Kasumi-1 (cell line): ENCODE results near the gene GSTP1.
A peak's percentile ranks its signal among the peaks of the same experiment; 100 is the strongest.
"Not testable (repeated sequence)": the region's sequence is repeated elsewhere in the genome, so short reads cannot be mapped to it uniquely, and the experiment has no call there.

Source experiments
- DNase-seq, 2 experiments: peaks; one replicate each; lab custom pipeline; 2025; lab: John Stamatoyannopoulos, UW

The GSTP1 gene

GRCh38 chr11:67597458-67597857 is 13.8 kb downstream of the GSTP1 start:
- DNase-seq: not testable (repeated sequence)

- not testable (repeated sequence) for DNase-seq
Measured at GRCh38 chr11:67597963-67598362, 14.4 kb downstream of the GSTP1 start.

- DNase-seq: no peak
Measured at GRCh38 chr11:67599149-67599548, 15.5 kb downstream of the GSTP1 start.

- DNase-seq: peak; percentile 30 to 39
Measured at GRCh38 chr11:67600324-67601029, 16.9 kb downstream of the GSTP1 start.

GRCh38 chr11:67601098-67601497 is 17.5 kb downstream of the GSTP1 start:
- no peak for DNase-seq

DNA sequence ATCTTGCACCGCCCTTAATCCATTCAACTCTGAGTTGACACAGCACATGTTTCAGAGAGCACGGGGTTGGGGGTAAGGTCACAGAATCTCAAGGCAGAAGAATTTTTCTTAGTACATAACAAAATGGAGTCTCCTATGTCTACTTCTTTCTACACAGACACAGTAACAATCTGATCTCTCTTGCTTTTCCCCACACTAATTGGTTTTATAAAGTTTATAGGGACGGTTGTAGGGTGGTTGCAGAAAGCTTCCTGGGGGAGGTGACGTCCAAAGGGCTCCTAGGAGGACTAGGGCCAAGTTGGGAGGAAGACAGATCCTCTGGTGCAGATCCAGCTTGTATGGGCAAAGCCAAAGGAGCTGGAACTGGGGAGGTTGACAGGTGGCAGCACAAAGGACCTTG is 20.5 kb downstream of the GSTP1 start:
- not testable (repeated sequence) for DNase-seq

DNA sequence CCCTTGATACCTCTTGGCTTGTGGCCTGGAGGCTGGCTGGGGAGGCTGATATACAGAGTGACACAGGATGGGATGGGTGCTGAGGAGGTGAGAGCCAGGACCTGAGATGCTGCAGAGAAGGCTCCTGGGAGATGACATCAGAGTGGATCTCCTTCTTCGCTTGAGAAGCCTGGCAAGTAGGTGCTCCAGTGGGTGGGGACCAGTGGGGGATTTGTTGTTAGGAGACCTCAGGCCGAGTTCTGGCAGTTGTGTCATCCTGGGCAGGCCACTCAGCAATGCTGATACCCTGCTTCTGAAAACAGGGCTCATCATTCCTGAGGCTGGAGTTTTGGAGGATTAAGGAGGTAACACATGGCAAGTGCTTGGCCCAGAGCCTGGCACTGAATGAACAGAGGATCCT is 21.2 kb downstream of the GSTP1 start:
- DNase-seq: no peak

DNA sequence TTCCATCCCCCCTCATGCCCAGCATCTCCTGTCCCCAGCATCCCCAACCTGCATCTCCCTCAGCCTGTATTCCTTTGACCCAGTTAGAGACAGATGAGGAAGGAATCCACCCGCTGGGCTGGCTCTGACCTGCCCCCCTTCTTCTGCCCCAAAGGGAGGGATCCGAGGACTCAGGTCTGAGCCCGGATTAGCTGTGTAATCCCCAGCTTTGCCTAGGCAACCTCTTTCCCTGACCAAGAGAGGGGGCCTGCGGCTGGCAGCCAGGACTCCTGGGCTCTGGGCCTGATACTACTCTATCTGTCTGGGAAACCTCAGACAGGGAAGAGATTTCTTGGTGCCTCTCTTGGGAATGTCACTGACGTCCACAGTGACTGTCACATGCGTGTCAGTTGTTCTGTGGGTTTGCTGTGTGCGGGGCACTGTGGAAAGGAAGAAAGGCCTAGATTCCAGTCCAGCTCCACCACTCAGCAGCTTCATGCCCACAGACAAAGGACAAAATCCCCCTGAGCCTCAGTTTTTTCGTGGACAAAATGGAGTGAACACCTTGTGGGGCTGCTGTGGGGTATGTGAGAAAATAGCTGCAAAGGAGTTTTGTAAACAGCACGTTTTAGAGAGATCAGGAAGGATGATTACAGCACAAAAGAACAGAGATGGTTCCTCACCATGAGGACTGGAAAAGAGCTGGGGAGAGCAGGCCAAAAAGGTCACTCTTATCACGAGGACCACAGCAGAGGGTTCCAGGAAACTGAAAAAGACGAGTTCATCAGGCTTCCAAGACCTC is 21.8 kb downstream of the GSTP1 start:
- no peak for DNase-seq

DNA sequence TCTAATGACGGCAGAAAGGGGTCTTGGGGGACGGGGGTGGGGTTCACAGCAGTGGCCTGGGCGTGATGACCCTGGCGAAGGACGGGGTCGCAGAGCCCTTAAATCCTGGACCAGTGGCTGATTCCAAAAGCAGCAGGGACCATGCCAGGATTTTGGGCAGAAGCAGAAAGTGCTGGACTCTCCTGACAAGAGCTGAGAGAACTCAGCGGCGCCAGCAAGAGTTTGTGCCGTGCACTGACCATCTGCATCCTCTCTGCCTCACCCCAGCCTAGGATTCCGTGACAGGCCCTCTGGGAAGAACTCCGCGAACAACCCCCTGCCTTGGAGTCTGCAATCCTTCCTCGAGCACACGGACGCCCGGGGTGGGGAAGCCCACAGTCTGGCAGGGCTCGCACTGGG is 22.5 kb downstream of the GSTP1 start:
- DNase-seq: no peak

DNA sequence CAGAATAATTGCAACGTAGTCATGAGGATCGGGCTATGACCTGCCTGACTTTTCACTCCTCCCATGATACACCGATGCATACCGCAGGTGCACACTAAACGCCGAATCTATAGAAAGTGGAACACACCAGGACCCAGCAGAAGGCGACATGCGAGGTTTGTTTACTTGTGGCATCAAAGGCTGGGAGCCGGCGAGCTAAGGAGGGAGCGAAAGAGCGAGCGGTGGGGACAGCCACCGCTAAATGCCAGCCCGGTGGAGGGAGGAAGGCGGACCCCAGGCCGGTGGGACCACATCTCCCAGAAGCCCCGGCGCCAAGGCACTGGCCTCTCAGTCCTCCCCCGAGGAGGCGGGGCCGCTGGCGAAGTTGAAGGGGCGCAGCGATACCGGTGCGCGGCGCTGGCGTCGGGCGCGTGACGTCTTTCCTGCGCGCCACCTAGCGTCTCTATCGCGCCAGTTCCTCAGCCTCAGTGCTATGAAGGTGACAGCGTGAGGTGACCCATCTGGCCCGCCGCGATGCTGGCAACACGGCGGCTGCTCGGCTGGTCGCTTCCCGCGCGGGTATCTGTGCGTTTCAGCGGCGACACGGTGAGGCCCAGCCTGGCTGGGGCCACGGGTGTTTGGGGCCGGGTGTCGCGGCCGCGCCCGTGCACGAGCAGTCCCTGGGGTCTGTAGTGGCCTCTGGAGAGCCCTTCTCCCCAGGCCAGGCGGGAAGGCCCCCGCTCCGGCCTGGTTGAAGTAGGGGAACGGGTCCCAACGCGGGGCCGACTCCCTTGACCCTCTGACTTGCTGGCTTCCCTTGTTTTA is 23.1 kb downstream of the GSTP1 start, which contains the start of gene NDUFV1:
TSS of gene NDUFV1 (plus strand) at position 445 of the 804 bp plus-strand sequence. CDS start at position 514, 69 bp downstream.
- DNase-seq: peak; percentile 93

DNA sequence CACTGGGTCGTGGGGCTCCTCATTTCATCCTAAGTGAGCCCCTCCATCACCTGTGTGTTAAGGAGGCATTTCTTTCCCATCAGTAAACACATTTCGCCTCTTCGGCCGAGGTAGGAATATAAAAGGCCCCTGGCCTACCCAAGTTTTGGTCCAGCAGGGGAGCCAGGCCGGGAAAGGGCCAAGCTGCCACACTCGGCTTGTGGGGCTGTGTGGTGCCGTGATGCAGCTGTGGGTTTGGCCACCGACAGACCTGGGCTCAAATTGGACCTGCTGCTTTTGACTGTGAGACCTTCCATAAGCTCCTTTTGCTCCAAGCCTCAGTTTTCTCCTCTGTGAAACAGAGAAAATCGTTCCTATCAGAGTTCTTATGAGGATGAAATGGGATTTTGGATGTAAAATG is 23.9 kb downstream of the GSTP1 start:
- DNase-seq: no peak

GRCh38 chr11:67608486-67608885 is 24.9 kb downstream of the GSTP1 start:
- no peak for DNase-seq

- no peak for DNase-seq
Measured at GRCh38 chr11:67609316-67609715, 25.7 kb downstream of the GSTP1 start.

GRCh38 chr11:67610302-67610868 is 26.8 kb downstream of the GSTP1 start:
- no peak for DNase-seq

- no peak for DNase-seq
Measured at GRCh38 chr11:67611165-67611564, 27.6 kb downstream of the GSTP1 start.

- no peak for DNase-seq
Measured at GRCh38 chr11:67611704-67612587, 28.3 kb downstream of the GSTP1 start.

- DNase-seq: no peak
Measured at GRCh38 chr11:67612751-67613150, 29.1 kb downstream of the GSTP1 start.

GRCh38 chr11:67613313-67613959 is 29.8 kb downstream of the GSTP1 start:
- DNase-seq: no peak

DNA sequence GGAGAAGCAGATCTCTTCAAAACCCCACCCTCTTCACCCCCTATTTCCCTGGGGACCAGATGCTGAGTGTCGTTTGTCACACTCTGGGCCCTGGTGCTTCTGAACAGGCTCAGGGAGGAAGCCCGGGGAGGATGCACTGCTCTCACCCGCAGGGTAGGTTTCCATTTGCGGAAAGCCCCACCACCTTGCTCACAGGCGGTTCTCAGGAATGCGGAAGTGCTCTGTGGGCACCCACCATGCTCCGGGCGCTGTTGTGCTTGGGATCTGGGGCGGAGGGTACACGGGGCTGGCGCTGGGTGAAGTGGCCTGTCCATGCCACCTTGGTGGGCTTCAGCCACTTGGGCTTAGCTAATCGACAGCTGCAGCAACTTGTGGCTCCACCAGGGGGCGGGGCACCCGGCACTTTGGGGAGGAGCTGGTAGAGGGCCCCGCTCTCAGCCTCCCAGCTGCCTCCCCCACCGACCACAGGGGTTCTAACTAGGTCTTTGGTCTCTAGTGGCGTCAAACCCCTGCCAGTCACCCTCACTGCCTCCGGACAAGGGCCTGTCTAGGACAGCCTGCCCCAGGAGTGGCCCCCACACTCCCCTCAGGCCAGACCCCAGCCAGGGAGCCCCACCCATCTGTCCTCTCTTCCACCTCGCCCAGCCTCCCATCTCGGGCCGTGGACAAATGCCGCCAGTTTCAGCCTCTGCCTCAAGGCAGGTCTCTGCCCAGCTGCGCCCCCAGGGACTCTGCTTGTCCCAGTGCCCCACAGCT is 30.5 kb downstream of the GSTP1 start:
- DNase-seq: peak; percentile 84 to 87
